HepG2 (cell line): ENCODE measurements around the gene DNAJB2. TPM values are rescaled to one million over a fixed set of nuclear protein-coding genes. Genes with fewer than 3 reads are reported as not detected.

Experiments used
- ARHGAP35 ChIP-seq: sonication (generic); formaldehyde crosslinking; IDR thresholded peaks from 2 replicates; pipeline ENCODE4 v1.9.0; 2022; ENCODE audit warnings: mild to moderate bottlenecking, inconsistent platforms, moderate library complexity, missing genetic modification reagents, borderline replicate concordance
- GPN1 ChIP-seq: sonication (generic); formaldehyde crosslinking; IDR thresholded peaks from 2 replicates; pipeline ENCODE4 v1.5.1; 2020; ENCODE audit warnings: missing genetic modification reagents, borderline replicate concordance
- HIC2 ChIP-seq: sonication (generic); formaldehyde crosslinking; IDR thresholded peaks from 2 replicates; pipeline ENCODE4 v1.9.0; 2022; ENCODE audit warnings: low read depth, missing genetic modification reagents
- MED1 ChIP-seq: sonication (generic); formaldehyde crosslinking; IDR thresholded peaks from 2 replicates; pipeline ENCODE4 v1.4.0; 2020; ENCODE audit warnings: missing genetic modification reagents
- SKIL ChIP-seq: sonication (generic); formaldehyde crosslinking; IDR thresholded peaks from 2 replicates; pipeline ENCODE4 v1.8.0; 2022; ENCODE audit warnings: missing genetic modification reagents, mild to moderate bottlenecking, moderate library complexity, borderline replicate concordance
- SPEN ChIP-seq: sonication (generic); formaldehyde crosslinking; IDR thresholded peaks from 2 replicates; pipeline ENCODE4 v1.5.1; 2020; ENCODE audit warnings: low read depth, mild to moderate bottlenecking, missing genetic modification reagents
- TCF7L2 ChIP-seq: IDR thresholded peaks from 2 replicates; pipeline ENCODE4 v1.6.1; 2011; ENCODE audit warnings: mild to moderate bottlenecking, low read depth, low read length, moderate library complexity
- TOPORS ChIP-seq: sonication (generic); formaldehyde crosslinking; IDR thresholded peaks from 2 replicates; pipeline ENCODE4 v1.8.0; 2023; ENCODE audit warnings: mild to moderate bottlenecking, missing genetic modification reagents
- TSC22D2 ChIP-seq: sonication (generic); formaldehyde crosslinking; IDR thresholded peaks from 2 replicates; pipeline ENCODE4 v1.5.1; 2020; ENCODE audit warnings: missing genetic modification reagents, mild to moderate bottlenecking, borderline replicate concordance
- ZHX1 ChIP-seq: sonication (generic); formaldehyde crosslinking; IDR thresholded peaks from 2 replicates; pipeline ENCODE4 v1.8.1; 2022; ENCODE audit warnings: low read depth, mild to moderate bottlenecking, missing genetic modification reagents
- ZNF136 ChIP-seq: sonication (generic); formaldehyde crosslinking; IDR thresholded peaks from 2 replicates; pipeline ENCODE4 v1.8.1; 2022; ENCODE audit warnings: low read depth, mild to moderate bottlenecking, moderate library complexity, missing genetic modification reagents
- ZNF280D ChIP-seq: sonication (generic); formaldehyde crosslinking; IDR thresholded peaks from 2 replicates; pipeline ENCODE4 v1.5.1; 2020; ENCODE audit warnings: mild to moderate bottlenecking, missing genetic modification reagents
- ZNF460 ChIP-seq: sonication (generic); formaldehyde crosslinking; IDR thresholded peaks from 2 replicates; pipeline ENCODE4 v1.5.1; 2020; ENCODE audit warnings: missing genetic modification reagents, mild to moderate bottlenecking, borderline replicate concordance
- ZNF816 ChIP-seq: sonication (generic); formaldehyde crosslinking; IDR thresholded peaks from 2 replicates; pipeline ENCODE4 v1.8.0; 2022; ENCODE audit warnings: missing genetic modification reagents, mild to moderate bottlenecking, borderline replicate concordance
- polyA plus RNA-seq, 8 experiments: library from polyadenylated mRNA; depleted of rRNA in 3 of 8; stranded (reverse) in 7 of 8; unstranded in 1 of 8; fragments of >200 nt; fragmentation: Illumina TruSeq in 4 of 8; extraction: Trizol in 4 of 8; gene quantifications; 2 replicates each; pipeline versions ENCODE4 v1.2.1 to v1.2.3, GENCODE V29; 2011 to 2016; ENCODE audit warnings: low read depth in 4 of 8, missing spikeins in 1 of 8, mixed read lengths in 1 of 8; ENCODE audit not compliant: insufficient read depth in 1 of 8
- total RNA-seq, 5 experiments: library from RNA; depleted of rRNA; stranded (reverse); fragments of >200 nt; fragmentation: Illumina TruSeq; extraction: Trizol; gene quantifications; 2 replicates each; pipeline ENCODE4 v1.2.3, GENCODE V29; 2016; ENCODE audit warnings: low read depth in 1 of 5
- TF ChIP-seq, protein P1 (sequence below): IDR thresholded peaks from 2 replicates; pipeline ENCODE4 v1.6.1; 2016; ENCODE audit warnings: low read depth, borderline replicate concordance
- TF ChIP-seq, protein P2 (sequence below): sonication (generic); formaldehyde crosslinking; IDR thresholded peaks from 2 replicates; pipeline ENCODE4 v1.4.0; 2020; ENCODE audit warnings: missing genetic modification reagents

Gene DNAJB2
- total and polyA plus RNA-seq, 2 of the 13 experiments (the other 11 are each of a cell fraction or from before 2014, with no cell fraction given), result 21.3 to 31.1 TPM

DNA sequence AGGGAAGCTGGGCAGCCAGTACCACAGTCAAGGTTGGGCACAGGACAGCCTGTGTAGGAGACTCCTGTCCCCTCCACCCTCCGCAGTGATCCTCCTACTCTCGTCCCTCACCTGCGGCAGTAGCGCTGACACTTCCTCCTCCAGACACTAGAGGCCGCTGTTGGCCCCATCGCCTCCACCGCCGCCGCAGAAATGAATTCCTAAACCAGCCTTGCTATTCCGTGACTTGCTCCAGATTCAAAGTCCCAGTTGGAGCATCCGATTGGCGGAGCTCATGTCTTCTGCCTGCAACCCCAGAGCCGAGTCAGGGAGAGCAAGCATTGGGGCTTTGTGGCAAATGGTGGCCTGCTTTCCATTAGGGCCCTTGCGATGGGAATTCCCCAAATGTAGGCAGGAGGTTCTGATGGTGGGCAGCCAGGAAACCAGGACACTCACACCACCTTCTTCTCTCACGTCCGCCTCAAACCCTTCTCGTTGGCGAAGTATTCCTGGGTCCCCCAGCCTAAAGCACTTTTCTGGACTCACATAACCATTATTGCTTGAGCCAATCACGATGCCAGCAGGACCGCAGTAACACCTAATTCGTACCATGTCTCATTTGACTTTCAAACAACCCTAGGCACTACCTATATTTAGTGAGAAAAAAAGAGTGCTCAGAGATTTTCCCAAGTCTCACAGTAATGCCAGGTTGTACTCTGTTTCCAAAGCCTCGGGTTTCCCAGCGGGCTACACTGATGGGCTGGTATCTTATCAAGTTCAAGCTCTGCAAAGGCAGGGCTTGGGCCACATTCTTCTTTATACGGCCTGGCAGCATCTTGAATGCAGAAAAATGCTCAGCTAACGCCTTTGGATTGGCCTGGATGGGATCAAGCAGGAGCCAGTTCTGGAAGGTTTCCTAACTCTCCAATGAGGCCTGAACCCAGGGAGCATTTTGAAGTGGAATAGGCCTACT is 1.2 kb upstream of the DNAJB2 start (continued):
- TF ChIP-seq ZHX1 (CRISPR knock-in tag) (0 out of 2 replicates have a peak, but pooled peaks have one; percentile 15), HIC2 (no peak), ARHGAP35 (CRISPR knock-in tag) (peak; percentile 69; the same call in 1 of the 2 replicates), ZNF280D (CRISPR knock-in tag) (no peak), SPEN (CRISPR knock-in tag) (no peak), MED1 (CRISPR knock-in tag) (no peak), TOPORS (peak; percentile 3; the same call in 1 of the 2 replicates), TCF7L2 (no peak), SKIL (CRISPR knock-in tag) (no peak), ZNF136 (CRISPR knock-in tag) (no peak), TSC22D2 (CRISPR knock-in tag) (peak; percentile 69; the same call in 1 of the 2 replicates), ZNF460 (no peak), ZNF816 (CRISPR knock-in tag) (no peak), GPN1 (no peak)
- TF ChIP-seq, protein P1, sequence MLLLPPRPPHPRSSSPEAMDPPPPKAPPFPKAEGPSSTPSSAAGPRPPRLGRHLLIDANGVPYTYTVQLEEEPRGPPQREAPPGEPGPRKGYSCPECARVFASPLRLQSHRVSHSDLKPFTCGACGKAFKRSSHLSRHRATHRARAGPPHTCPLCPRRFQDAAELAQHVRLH (CRISPR knock-in tag), result peak; percentile 72; the same call in 1 of the 2 replicates
- TF ChIP-seq, protein P2, sequence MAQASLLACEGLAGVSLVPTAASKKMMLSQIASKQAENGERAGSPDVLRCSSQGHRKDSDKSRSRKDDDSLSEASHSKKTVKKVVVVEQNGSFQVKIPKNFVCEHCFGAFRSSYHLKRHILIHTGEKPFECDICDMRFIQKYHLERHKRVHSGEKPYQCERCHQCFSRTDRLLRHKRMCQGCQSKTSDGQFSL (CRISPR knock-in tag), result no peak
